Ovary (tissue), 9 donors: ENCODE data around the gene BDNF. TPM values are rescaled to one million over a fixed set of nuclear protein-coding genes. Genes with fewer than 3 reads are reported as not detected.

Experiments
- DNase-seq, 5 donors: peaks; one replicate each; pipeline ENCODE4 v3.0.0-alpha.2; 2019 to 2020
- H3K27ac ChIP-seq, 2 donors: fragments of 200-600 bp; one replicate each; pipeline versions ENCODE4 v1.5.1 to v1.8.0; 2019 to 2022
- H3K27me3 ChIP-seq: fragments of 200-600 bp; one replicate; pipeline ENCODE4 v1.8.0; 2022
- H3K36me3 ChIP-seq: fragments of 200-600 bp; sonication (generic); one replicate; pipeline ENCODE4 v1.5.1; 2019
- H3K4me1 ChIP-seq: one replicate; pipeline ENCODE4 v1.8.1; 2013; ENCODE audit warnings: mild to moderate bottlenecking, moderate library complexity; ENCODE audit not compliant: insufficient read depth
- H3K4me3 ChIP-seq: fragments of 200-600 bp; sonication (generic); one replicate; pipeline ENCODE4 v1.5.1; 2017
- H3K9me3 ChIP-seq, 2 donors: fragments of 200-600 bp in 1 of 2; sonication (generic) in 1 of 2; one replicate each; pipeline versions ENCODE4 v1.5.1 to v1.8.1; 2013 to 2019; ENCODE audit warnings: mild to moderate bottlenecking in 1 of 2, moderate library complexity in 1 of 2
- CTCF ChIP-seq, 3 donors: fragments of 450-650 bp in 2 of 3; fragments of 200-600 bp in 1 of 3; IDR thresholded peaks; one replicate each; pipeline versions ENCODE4 v1.5.1 to v1.8.0; 2016 to 2022; ENCODE audit warnings: antibody characterized with exemption in 3 of 3, mild to moderate bottlenecking in 1 of 3
- EP300 ChIP-seq: sonication (generic); formaldehyde crosslinking; IDR thresholded peaks from one replicate; pipeline ENCODE4 v1.6.1; 2017; ENCODE audit warnings: antibody characterized with exemption
- POLR2A ChIP-seq: fragments of 450-650 bp; IDR thresholded peaks from one replicate; pipeline ENCODE4 v1.6.1; 2017; ENCODE audit warnings: antibody characterized with exemption, mild to moderate bottlenecking, moderate library complexity
- WGBS, 3 donors: extraction: QIAGEN DNeasy Blood & Tissue Kit in 1 of 3; methylation state at CpG; one replicate each; pipeline versions ENCODE4 v1.1.5 to v1.1.7; 2013 to 2017; 5-methylcytosine and 5-hydroxymethylcytosine counted together
- intact Hi-C, 4 donors: fragments of 100-400 bp; cut with DNase I; formaldehyde crosslinking; loops; one replicate each; pipeline versions ENCODE4 v1.11.0 to v1.15.1; 2022 to 2023
- polyA plus RNA-seq, 2 donors: library from polyadenylated mRNA; stranded (reverse); fragments of 200-250 nt in 1 of 2; fragments of 350-450 nt in 1 of 2; fragmentation: Illumina TruSeq in 1 of 2; extraction: RNeasy Lipid Tissue Mini Kit (QIAGEN cat#74804) in 1 of 2; gene quantifications; one replicate each; pipeline ENCODE4 v1.2.3, GENCODE V29; 2013 to 2014
- total RNA-seq, 7 donors: library from RNA; depleted of rRNA in 2 of 7; stranded (reverse); fragments of >200 nt in 2 of 7; fragmentation: NEBNext Ultra II Directional in 3 of 7; extraction: Animal tissue kit (Norgen Biotek cat#: 25700) in 3 of 7; gene quantifications; one replicate each; pipeline versions ENCODE4 v1.1.0 to v1.2.4, GENCODE V29; 2016 to 2023
- donor health status: DM: no; HTN: no; CAD: no; lungs with moderate emphysema.
- donor health status: DM: no; HTN: no; CAD: no.
- donor health status: Bipolar disorder and iron deficiency.
- donor health status: DM: yes; HTN: yes; CAD: no.
- donor health status: DM: no; HTN: no; CAD: no.
- donor health status: DM: yes; HTN: yes; CAD: no.

BDNF gene
- total and polyA plus RNA-seq, 9 donors, result 0.10 to 2.6 (median 0.65) TPM; not detected in 1

GRCh38 chr11:27651711-27652110, 48.5 kb downstream of the BDNF start:
- Histone ChIP-seq H3K27me3 (no peaks in the 10 kb centered on the region), H3K4me1 (no peaks in the 10 kb centered on the region), H3K27ac (no peak overlapping the region), H3K9me3 (no peaks in the 10 kb centered on the region), H3K36me3 (no peaks in the 10 kb centered on the region), H3K4me3 (no peak overlapping the region)
- TF ChIP-seq CTCF (IDR thresholded peaks at IDR 0.05) (no peak), POLR2A (no peak), EP300 (no peak)
- intact Hi-C loops, result no loop called here
- no peak for DNase-seq

GRCh38 chr11:27650988-27651387, 49.3 kb downstream of the BDNF start:
- WGBS, 3 donors, result 77 to 84% (median 83%) methylated on average over 4 of the region's 4 CpGs
- H3K4me1 ChIP-seq, result no peaks in the 10 kb centered on the region
- no peaks in the 10 kb centered on the region for H3K9me3 ChIP-seq
- H3K27ac ChIP-seq, result no peak overlapping the region
- intact Hi-C loops, result no loop called here
- no peak overlapping the region for H3K4me3 ChIP-seq
- H3K36me3 ChIP-seq, result no peaks in the 10 kb centered on the region
- no peak for TF ChIP-seq EP300
- TF ChIP-seq POLR2A, result no peak
- TF ChIP-seq CTCF (IDR thresholded peaks at IDR 0.05), result no peak
- DNase-seq, result no peak
- no peaks in the 10 kb centered on the region for H3K27me3 ChIP-seq

- H3K27me3 ChIP-seq, result no peaks in the 10 kb centered on the region
Measured at GRCh38 chr11:27649800-27650199, 50.5 kb downstream of the BDNF start.

GRCh38 chr11:27648840-27649239, 51.4 kb downstream of the BDNF start:
- H3K4me3 ChIP-seq, result no peak overlapping the region

More at GRCh38 chr11:27649800-27650199, 50.5 kb downstream of the BDNF start:
- Histone ChIP-seq H3K9me3 (no peaks in the 10 kb centered on the region), H3K27ac (no peak overlapping the region), H3K36me3 (no peaks in the 10 kb centered on the region), H3K4me1 (no peaks in the 10 kb centered on the region), H3K4me3 (no peak overlapping the region)
- WGBS, 3 donors, result 3 to 9% (median 6%) methylated on average over 2 of the region's 2 CpGs
- intact Hi-C loops, result no loop called here
- TF ChIP-seq CTCF (IDR thresholded peaks at IDR 0.05) (no peak), EP300 (no peak), POLR2A (no peak)
- DNase-seq, result no peak

More at GRCh38 chr11:27648840-27649239, 51.4 kb downstream of the BDNF start:
- Histone ChIP-seq H3K27ac (no peak overlapping the region), H3K27me3 (no peaks in the 10 kb centered on the region), H3K4me1 (no peaks in the 10 kb centered on the region), H3K9me3 (no peaks in the 10 kb centered on the region), H3K36me3 (no peaks in the 10 kb centered on the region)
- intact Hi-C loops, result no loop called here
- no peak for DNase-seq
- no peak for TF ChIP-seq EP300
- TF ChIP-seq CTCF (IDR thresholded peaks at IDR 0.05), result no peak
- TF ChIP-seq POLR2A, result no peak
